ENCODE measurements around the gene OR4A5.
"Not testable (repeated sequence)": the region's sequence is repeated elsewhere in the genome, so short reads cannot be mapped to it uniquely, and the experiment has no call there.

The OR4A5 gene

GRCh38 chr11:54706532-54706931, at the start of gene OR4A5:
Gene OR4A5, plus strand, starts transcription at chr11:54706832. Its CDS starts 53 bp downstream, at chr11:54706885.
- not testable (repeated sequence) for DNase-seq (ENCODE audit: low spot score); FAIRE-seq

GRCh38 chr11:54720094-54720493, 13.5 kb downstream of the OR4A5 start:
- not testable (repeated sequence) for FAIRE-seq; DNase-seq (ENCODE audit: low spot score)
